ENCODE results near the gene DDIT4L.

- TF ChIP-seq CTCF (IDR thresholded peaks at IDR 0.05), result no peak
- no peak for TF ChIP-seq POLR2AphosphoS5 (IDR thresholded peaks at IDR 0.05)
- TF ChIP-seq EP300 (IDR thresholded peaks at IDR 0.05), result no peak
These were observed 20.5 kb downstream of the DDIT4L start for GRCh38 chr4:100169491-100170485.
